ENCODE data around the gene ZNF217.

ZNF217 gene

DNA sequence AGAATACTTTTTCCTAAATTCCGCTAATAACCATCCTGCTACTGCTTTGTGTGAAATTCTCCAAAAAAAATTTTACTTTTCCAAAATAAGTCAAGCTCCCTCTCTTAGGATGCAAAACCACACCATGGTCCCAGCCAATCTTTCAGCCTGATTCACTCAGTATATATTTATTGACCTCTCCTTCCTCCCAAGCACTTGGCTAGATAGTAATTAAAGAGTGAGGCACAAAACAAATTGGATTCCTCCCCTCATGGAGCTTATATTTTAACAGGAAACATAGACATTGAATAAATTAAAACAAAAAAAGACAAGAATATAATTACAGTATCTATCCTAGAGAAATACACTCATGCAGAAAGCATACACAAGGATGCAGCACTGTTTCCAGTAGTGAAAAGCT is 9.0 kb upstream of the ZNF217 start:
- no peaks in the 10 kb centered on the region for H3K36me3 Mint-ChIP-seq (ENCODE audit: low read depth)
- peak overlapping the region in 2 of 3 experiments; percentile 1 to 12 for H3K27ac Mint-ChIP-seq
- no peak overlapping the region for H3K4me3 Mint-ChIP-seq

GRCh38 chr20:53599910-53600632 is 6.4 kb upstream of the ZNF217 start:
- Mint-ChIP-seq H3K4me3 (no peak overlapping the region), H3K36me3 (ENCODE audit: low read depth) (no peaks in the 10 kb centered on the region), H3K4me1 (peaks cover 34% of the 10 kb centered on the region), H3K27me3 (ENCODE audit: low read depth) (no peaks in the 10 kb centered on the region), H3K27ac (peak overlapping the region in 2 of 3 experiments; percentile 68 to 93), H3K9me3 (no peaks in the 10 kb centered on the region)
- TF ChIP-seq CTCF (IDR thresholded peaks at IDR 0.05; ENCODE audit: unreplicated experiment in 3 of 3) = no peak

More for the DNA sequence above, 9.0 kb upstream of the ZNF217 start:
- H3K4me1 Mint-ChIP-seq = peaks cover 13% of the 10 kb centered on the region
- H3K27me3 Mint-ChIP-seq (ENCODE audit: low read depth) = no peaks in the 10 kb centered on the region
- H3K9me3 Mint-ChIP-seq = no peaks in the 10 kb centered on the region
- no peak for TF ChIP-seq CTCF (IDR thresholded peaks at IDR 0.05; ENCODE audit: unreplicated experiment in 3 of 3)

GRCh38 chr20:53599378-53599777 is 5.7 kb upstream of the ZNF217 start:
- TF ChIP-seq CTCF (IDR thresholded peaks at IDR 0.05; ENCODE audit: unreplicated experiment in 3 of 3) = no peak
- H3K36me3 Mint-ChIP-seq (ENCODE audit: low read depth) = no peaks in the 10 kb centered on the region
- H3K9me3 Mint-ChIP-seq = no peaks in the 10 kb centered on the region

GRCh38 chr20:53599044-53599362 is 5.4 kb upstream of the ZNF217 start:
- H3K36me3 Mint-ChIP-seq (ENCODE audit: low read depth) = no peaks in the 10 kb centered on the region
- no peaks in the 10 kb centered on the region for H3K9me3 Mint-ChIP-seq
- H3K27me3 Mint-ChIP-seq (ENCODE audit: low read depth) = no peaks in the 10 kb centered on the region

More at GRCh38 chr20:53599378-53599777, 5.7 kb upstream of the ZNF217 start:
- Mint-ChIP-seq H3K4me3 (no peak overlapping the region), H3K4me1 (peaks cover 38% of the 10 kb centered on the region), H3K27ac (peak overlapping the region in 2 of 3 experiments; percentile 68 to 93), H3K27me3 (ENCODE audit: low read depth) (no peaks in the 10 kb centered on the region)

DNA sequence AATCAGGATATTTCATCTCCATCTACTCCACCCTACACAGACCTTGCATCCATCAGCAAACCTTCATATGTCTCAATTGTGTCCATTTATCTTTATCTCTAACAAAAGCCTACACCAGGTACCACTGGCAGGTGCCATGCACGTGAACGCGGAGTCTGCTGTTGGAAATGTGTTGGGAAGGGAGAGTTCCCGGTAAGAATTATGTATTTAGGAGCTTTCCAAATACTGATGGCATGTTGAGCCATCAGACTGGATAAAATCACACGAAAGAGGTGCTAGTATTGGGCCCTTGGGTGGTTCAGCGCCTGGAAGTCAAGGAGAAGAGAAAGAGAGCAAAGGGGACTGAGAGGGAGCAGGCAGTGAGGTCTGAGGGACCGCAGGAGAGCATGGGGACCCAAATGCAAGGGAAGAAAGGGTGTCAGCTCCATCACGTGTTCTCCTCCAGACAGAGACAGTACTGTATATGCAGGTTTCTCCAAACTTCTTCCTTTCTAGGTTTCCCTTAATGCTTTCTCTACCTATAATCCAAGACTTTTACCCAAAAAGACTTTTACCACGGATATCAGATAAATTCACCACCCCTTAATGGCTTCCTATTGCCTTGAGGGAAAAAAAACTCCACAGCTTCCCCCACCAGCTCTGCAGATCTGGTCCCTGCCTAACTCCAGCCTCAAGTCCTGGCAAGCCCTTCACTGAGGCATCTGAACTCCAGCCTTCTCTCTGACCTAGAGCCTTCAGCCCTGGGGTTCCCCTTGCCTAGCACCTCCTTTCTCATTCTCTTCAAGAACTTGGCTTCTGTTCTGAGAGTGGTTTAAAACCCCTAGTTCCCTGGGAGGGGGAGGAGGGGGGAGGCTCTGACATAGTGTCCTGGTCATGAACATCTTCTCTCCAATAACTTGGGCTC is 4.8 kb upstream of the ZNF217 start:
- TF ChIP-seq CTCF (IDR thresholded peaks at IDR 0.05; ENCODE audit: unreplicated experiment in 3 of 3) = no peak
- Mint-ChIP-seq H3K4me1 (peaks cover 38% of the 10 kb centered on the region), H3K27me3 (ENCODE audit: low read depth) (no peaks in the 10 kb centered on the region), H3K4me3 (peak overlapping the region in 2 of 3 experiments; percentile 3 to 52), H3K36me3 (ENCODE audit: low read depth) (no peaks in the 10 kb centered on the region), H3K9me3 (no peaks in the 10 kb centered on the region), H3K27ac (peak overlapping the region; percentile 38 to 93 (median 83))

More at GRCh38 chr20:53599044-53599362, 5.4 kb upstream of the ZNF217 start:
- H3K4me3 Mint-ChIP-seq = no peak overlapping the region
- peaks cover 38% of the 10 kb centered on the region for H3K4me1 Mint-ChIP-seq
- H3K27ac Mint-ChIP-seq = peak overlapping the region in 2 of 3 experiments; percentile 68 to 93
- no peak for TF ChIP-seq CTCF (IDR thresholded peaks at IDR 0.05; ENCODE audit: unreplicated experiment in 3 of 3)

Data from nephron (organoid).